Duodenal mucosa (tissue), 2 donors: Measurements from ENCODE around the gene TMEM145.

ENCODE experiments used
- H3K27ac ChIP-seq: one replicate; pipeline ENCODE4 v1.7.0; 2013; ENCODE audit warnings: low read depth, low read length
- H3K27me3 ChIP-seq, 2 donors: one replicate each; pipeline ENCODE4 v1.7.0; 2013; ENCODE audit warnings: low read length in 2 of 2, control low read depth in 1 of 2; ENCODE audit not compliant: insufficient read depth in 2 of 2, control insufficient read depth in 1 of 2
- H3K36me3 ChIP-seq, 2 donors: one replicate each; pipeline ENCODE4 v1.7.0; 2013; ENCODE audit warnings: low read length in 2 of 2, control low read depth in 1 of 2; ENCODE audit not compliant: insufficient read depth in 2 of 2, control insufficient read depth in 1 of 2
- H3K4me1 ChIP-seq, 2 donors: one replicate each; pipeline ENCODE4 v1.7.0; 2013; ENCODE audit warnings: low read length in 2 of 2, control low read depth in 1 of 2; ENCODE audit not compliant: insufficient read depth in 2 of 2, control insufficient read depth in 1 of 2
- H3K4me3 ChIP-seq, 2 donors: one replicate each; pipeline ENCODE4 v1.7.0; 2013; ENCODE audit warnings: low read length in 2 of 2, low read depth in 1 of 2
- H3K9ac ChIP-seq, 2 donors: one replicate each; pipeline ENCODE4 v1.7.0; 2013; ENCODE audit warnings: low read length in 2 of 2, low read depth in 1 of 2
- H3K9me3 ChIP-seq, 2 donors: one replicate each; pipeline ENCODE4 v1.7.0; 2013; ENCODE audit warnings: low read length in 2 of 2, control low read depth in 1 of 2; ENCODE audit not compliant: control insufficient read depth in 1 of 2

The TMEM145 gene

GRCh38 chr19:42271045-42271419 is 42.1 kb upstream of the TMEM145 start:
- no peaks in the 10 kb centered on the region for H3K27me3 ChIP-seq
- H3K9me3 ChIP-seq = no peaks in the 10 kb centered on the region
- peak overlapping the region; percentile 91 to 94 for H3K9ac ChIP-seq
- H3K27ac ChIP-seq = no peak overlapping the region
- H3K4me1 ChIP-seq = peaks cover 27 to 34% of the 10 kb centered on the region in 2 donors
- peaks cover 7 to 33% of the 10 kb centered on the region in 2 donors for H3K36me3 ChIP-seq
- peak overlapping the region; percentile 84 to 87 for H3K4me3 ChIP-seq

GRCh38 chr19:42271861-42272534 is 41.1 kb upstream of the TMEM145 start:
- no peaks in the 10 kb centered on the region for H3K27me3 ChIP-seq

GRCh38 chr19:42272535-42272897 is 40.6 kb upstream of the TMEM145 start:
- peaks cover 36 to 41% of the 10 kb centered on the region in 2 donors for H3K4me1 ChIP-seq
- no peaks in the 10 kb centered on the region for H3K9me3 ChIP-seq
- peaks cover 7 to 42% of the 10 kb centered on the region in 2 donors for H3K36me3 ChIP-seq
- H3K27me3 ChIP-seq = no peaks in the 10 kb centered on the region
- no peak overlapping the region for H3K27ac ChIP-seq
- H3K4me3 ChIP-seq = no peak overlapping the region
- no peak overlapping the region for H3K9ac ChIP-seq

More at GRCh38 chr19:42271861-42272534, 41.1 kb upstream of the TMEM145 start:
- Histone ChIP-seq H3K36me3 (peaks cover 7 to 42% of the 10 kb centered on the region in 2 donors), H3K4me1 (peaks cover 33 to 40% of the 10 kb centered on the region in 2 donors), H3K9ac (no peak overlapping the region), H3K9me3 (no peaks in the 10 kb centered on the region), H3K4me3 (no peak overlapping the region), H3K27ac (no peak overlapping the region)

- H3K27me3 ChIP-seq = no peaks in the 10 kb centered on the region
- no peak overlapping the region for H3K9ac ChIP-seq
- no peak overlapping the region for H3K27ac ChIP-seq
- peaks cover 7 to 42% of the 10 kb centered on the region in 2 donors for H3K36me3 ChIP-seq
- peaks cover 36 to 42% of the 10 kb centered on the region in 2 donors for H3K4me1 ChIP-seq
- no peaks in the 10 kb centered on the region for H3K9me3 ChIP-seq
- H3K4me3 ChIP-seq = no peak overlapping the region
These were observed 40.1 kb upstream of the TMEM145 start for GRCh38 chr19:42272989-42273406.

GRCh38 chr19:42273407-42274064 is 39.6 kb upstream of the TMEM145 start:
- Histone ChIP-seq H3K36me3 (peaks cover 7 to 42% of the 10 kb centered on the region in 2 donors), H3K9me3 (no peaks in the 10 kb centered on the region), H3K4me1 (peaks cover 42 to 48% of the 10 kb centered on the region in 2 donors), H3K27me3 (no peaks in the 10 kb centered on the region), H3K27ac (no peak overlapping the region), H3K9ac (no peak overlapping the region), H3K4me3 (no peak overlapping the region)

- peaks cover 7 to 42% of the 10 kb centered on the region in 2 donors for H3K36me3 ChIP-seq
- no peak overlapping the region for H3K27ac ChIP-seq
- H3K9me3 ChIP-seq = no peaks in the 10 kb centered on the region
- peaks cover 48 to 54% of the 10 kb centered on the region in 2 donors for H3K4me1 ChIP-seq
- H3K27me3 ChIP-seq = no peaks in the 10 kb centered on the region
- no peak overlapping the region for H3K9ac ChIP-seq
- no peak overlapping the region for H3K4me3 ChIP-seq
These were observed 38.9 kb upstream of the TMEM145 start for GRCh38 chr19:42274065-42274682.

GRCh38 chr19:42275103-42275502 is 38.0 kb upstream of the TMEM145 start:
- peaks cover 7 to 42% of the 10 kb centered on the region in 2 donors for H3K36me3 ChIP-seq
- H3K9me3 ChIP-seq = no peaks in the 10 kb centered on the region
- H3K27me3 ChIP-seq = no peaks in the 10 kb centered on the region
- H3K4me1 ChIP-seq = peaks cover 49 to 57% of the 10 kb centered on the region in 2 donors
- H3K4me3 ChIP-seq = no peak overlapping the region
- no peak overlapping the region for H3K9ac ChIP-seq
- H3K27ac ChIP-seq = no peak overlapping the region

GRCh38 chr19:42275517-42275916 is 37.6 kb upstream of the TMEM145 start:
- Histone ChIP-seq H3K4me3 (no peak overlapping the region), H3K4me1 (peaks cover 45 to 54% of the 10 kb centered on the region in 2 donors)

GRCh38 chr19:42276284-42276683 is 36.8 kb upstream of the TMEM145 start:
- H3K9me3 ChIP-seq = no peaks in the 10 kb centered on the region
- H3K4me3 ChIP-seq = no peak overlapping the region
- no peaks in the 10 kb centered on the region for H3K27me3 ChIP-seq
- no peak overlapping the region for H3K27ac ChIP-seq
- no peak overlapping the region for H3K9ac ChIP-seq
- peaks cover 40 to 49% of the 10 kb centered on the region in 2 donors for H3K4me1 ChIP-seq
- H3K36me3 ChIP-seq = peaks cover 7 to 42% of the 10 kb centered on the region in 2 donors

More at GRCh38 chr19:42275517-42275916, 37.6 kb upstream of the TMEM145 start:
- H3K9me3 ChIP-seq = no peaks in the 10 kb centered on the region
- H3K27me3 ChIP-seq = no peaks in the 10 kb centered on the region
- peaks cover 7 to 42% of the 10 kb centered on the region in 2 donors for H3K36me3 ChIP-seq
- no peak overlapping the region for H3K9ac ChIP-seq
- no peak overlapping the region for H3K27ac ChIP-seq

- H3K36me3 ChIP-seq = peaks cover 7 to 41% of the 10 kb centered on the region in 2 donors
- H3K9me3 ChIP-seq = no peaks in the 10 kb centered on the region
- H3K9ac ChIP-seq = no peak overlapping the region
These were observed 36.3 kb upstream of the TMEM145 start for GRCh38 chr19:42276821-42277220.

More at GRCh38 chr19:42276821-42277220, 36.3 kb upstream of the TMEM145 start:
- H3K4me3 ChIP-seq = no peak overlapping the region
- peaks cover 44 to 50% of the 10 kb centered on the region in 2 donors for H3K4me1 ChIP-seq
- no peaks in the 10 kb centered on the region for H3K27me3 ChIP-seq
- H3K27ac ChIP-seq = no peak overlapping the region
